ENCODE data around the gene PCID2.

Gene PCID2

DNA sequence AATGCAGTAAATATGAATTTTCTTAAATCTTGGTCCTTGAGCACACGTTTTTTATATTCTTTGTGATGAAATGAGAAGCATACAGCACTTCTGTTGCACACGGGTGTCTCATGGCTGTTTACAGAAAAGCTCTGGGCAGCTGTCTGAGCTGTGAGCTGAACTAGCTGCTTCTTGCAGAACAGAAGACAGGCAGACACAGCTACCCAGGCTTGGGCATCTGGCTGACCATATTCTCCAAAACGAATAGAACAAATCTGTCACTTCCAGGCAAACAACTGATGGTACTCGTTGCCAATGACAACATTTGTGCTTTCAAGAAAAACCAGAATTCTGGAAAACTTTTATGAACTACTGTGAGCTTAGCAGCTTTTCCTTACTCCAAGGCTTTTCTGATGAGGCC lies 16.2 kb downstream of the PCID2 start:
- DNase-seq (ENCODE audit: low spot score), result no peak
- in situ Hi-C loops (cut with MboI; ENCODE audit: low pct_unique_long_range_greater_than_20kb, low sequenced_read_pairs, unreplicated experiment), result no loop called here
- TF ChIP-seq CTCF (IDR thresholded peaks at IDR 0.05; ENCODE audit: extremely low read depth, insufficient read depth, missing control alignments), result no peak

- DNase-seq (ENCODE audit: low spot score), result no peak
- TF ChIP-seq CTCF (IDR thresholded peaks at IDR 0.05; ENCODE audit: extremely low read depth, insufficient read depth, missing control alignments), result no peak
- in situ Hi-C loops (cut with MboI; ENCODE audit: low pct_unique_long_range_greater_than_20kb, low sequenced_read_pairs, unreplicated experiment), result no loop called here
Observed at GRCh38 chr13:113190181-113190580, 18.3 kb downstream of the PCID2 start.

DNA sequence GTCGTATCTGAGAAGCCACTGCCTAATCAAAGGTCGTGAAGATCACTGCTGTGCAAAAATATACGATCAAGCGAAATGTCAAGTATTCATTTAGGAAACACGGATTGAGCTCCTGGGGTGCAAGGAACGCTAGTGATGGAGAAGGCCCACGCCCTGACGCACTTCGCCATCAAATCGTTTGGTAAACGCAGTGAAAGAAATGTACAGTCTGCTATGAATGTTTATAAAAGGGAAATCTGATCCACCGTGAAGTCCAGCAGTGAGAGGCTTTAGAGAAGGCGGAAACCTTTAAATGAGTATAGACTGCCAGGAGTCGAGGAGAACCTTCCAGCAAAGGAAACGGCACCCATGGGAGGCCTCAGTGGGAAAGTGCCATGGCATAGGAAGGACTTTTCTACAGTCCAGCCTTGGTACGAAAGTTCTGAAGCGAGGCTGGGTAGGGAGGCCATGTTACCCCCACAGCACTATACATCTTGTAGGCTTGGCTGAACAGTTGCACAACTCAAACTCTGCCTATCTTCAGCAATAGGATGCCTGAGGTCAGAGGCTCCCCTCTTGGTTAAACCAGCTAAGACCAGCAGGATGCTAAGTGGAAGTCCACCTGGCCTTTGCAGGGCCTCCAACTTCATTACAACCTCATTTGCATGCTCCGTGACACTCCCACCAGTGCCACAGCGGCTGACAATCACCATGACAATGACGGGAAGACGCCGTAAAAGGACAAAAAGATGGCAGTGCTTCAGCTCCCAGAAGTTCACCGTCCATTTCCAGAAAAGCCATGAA lies 20.4 kb downstream of the PCID2 start:
- no peak for TF ChIP-seq CTCF (IDR thresholded peaks at IDR 0.05; ENCODE audit: extremely low read depth, insufficient read depth, missing control alignments)
- no peak for DNase-seq (ENCODE audit: low spot score)
- in situ Hi-C loops (cut with MboI; ENCODE audit: low pct_unique_long_range_greater_than_20kb, low sequenced_read_pairs, unreplicated experiment), result no loop called here

GRCh38 chr13:113187263-113187669 lies 21.2 kb downstream of the PCID2 start:
- in situ Hi-C loops (cut with MboI; ENCODE audit: low pct_unique_long_range_greater_than_20kb, low sequenced_read_pairs, unreplicated experiment), result no loop called here
- no peak for TF ChIP-seq CTCF (IDR thresholded peaks at IDR 0.05; ENCODE audit: extremely low read depth, insufficient read depth, missing control alignments)
- DNase-seq (ENCODE audit: low spot score), result no peak

DNA sequence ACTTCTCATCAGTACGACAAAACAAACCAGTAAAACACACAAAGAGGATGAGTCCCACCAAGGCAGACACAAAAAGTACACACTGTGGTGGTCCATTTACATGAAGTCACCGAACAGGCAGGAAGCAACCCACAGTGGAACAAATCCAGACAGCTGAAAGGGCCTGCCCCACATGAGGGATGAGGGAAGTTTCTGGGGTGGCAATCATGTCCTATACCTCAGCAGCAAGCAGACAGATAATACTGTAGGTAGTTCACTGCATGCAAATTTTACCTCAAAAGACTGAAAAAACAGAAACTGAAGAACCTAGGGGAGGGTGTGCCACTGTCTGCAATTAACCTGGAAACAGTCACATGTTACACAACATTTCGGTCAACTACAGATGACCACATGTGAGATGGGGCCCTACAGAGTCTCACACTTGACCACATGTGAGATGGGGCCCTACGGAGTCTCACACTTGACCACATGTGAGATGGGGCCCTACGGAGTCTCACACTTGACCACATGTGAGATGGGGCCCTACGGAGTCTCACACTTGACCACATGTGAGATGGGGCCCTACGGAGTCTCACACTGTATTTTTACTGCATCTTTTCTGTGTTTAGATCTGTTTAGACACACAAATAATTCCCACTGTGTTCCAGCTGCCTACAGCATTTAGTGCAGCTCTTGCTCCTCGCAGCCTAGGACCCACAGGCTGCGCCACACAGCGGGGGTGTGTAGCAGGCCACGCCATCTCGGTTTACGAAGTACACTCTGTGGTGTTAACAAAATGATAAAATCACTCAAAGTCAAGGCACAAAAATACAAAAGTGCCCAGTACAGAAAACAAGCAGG lies 22.2 kb downstream of the PCID2 start:
- in situ Hi-C loops (cut with MboI; ENCODE audit: low pct_unique_long_range_greater_than_20kb, low sequenced_read_pairs, unreplicated experiment), result no loop called here
- DNase-seq (ENCODE audit: low spot score), result peak; percentile 86
- no peak for TF ChIP-seq CTCF (IDR thresholded peaks at IDR 0.05; ENCODE audit: extremely low read depth, insufficient read depth, missing control alignments)

DNA sequence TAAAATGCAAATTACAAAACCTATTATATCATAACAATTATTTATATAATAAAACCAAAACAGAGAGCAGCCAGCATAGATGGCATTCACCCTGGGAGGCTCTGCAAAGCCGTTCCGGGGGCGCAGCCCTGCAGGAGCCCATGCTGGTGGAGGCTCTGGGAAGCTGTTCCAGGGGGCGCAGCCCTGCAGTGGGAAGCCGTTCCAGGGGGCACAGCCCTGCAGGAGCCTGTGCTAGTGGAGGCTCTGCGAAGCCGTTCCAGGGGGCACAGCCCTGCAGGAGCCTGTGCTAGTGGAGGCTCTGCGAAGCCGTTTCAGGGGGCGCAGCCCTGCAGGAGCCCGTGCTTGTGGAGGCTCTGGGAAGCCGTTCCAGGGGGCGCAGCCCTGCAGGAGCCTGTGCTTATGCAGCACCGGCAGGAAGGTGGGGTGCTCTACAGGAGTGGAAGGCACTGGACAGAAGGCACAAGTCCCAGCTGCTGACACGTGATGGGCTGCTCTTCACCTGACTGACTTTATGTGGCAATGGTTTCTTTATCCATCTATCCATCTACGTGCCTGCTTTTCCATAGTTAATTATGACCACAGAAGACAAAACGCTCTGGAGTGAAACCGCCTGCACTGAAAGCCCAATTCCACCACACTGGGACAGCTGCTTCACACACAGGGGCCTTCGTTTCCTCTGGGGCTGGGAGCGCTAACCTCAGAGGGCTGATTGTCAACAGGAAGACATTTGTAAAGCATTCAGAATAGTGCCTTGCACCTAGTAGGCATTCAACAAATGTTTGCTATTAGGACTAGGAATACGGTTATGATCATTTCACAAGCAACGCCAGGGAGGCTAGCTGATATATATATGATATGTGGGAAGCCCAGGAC lies 23.7 kb downstream of the PCID2 start:
- in situ Hi-C loops (cut with MboI; ENCODE audit: low pct_unique_long_range_greater_than_20kb, low sequenced_read_pairs, unreplicated experiment), result no loop called here
- no peak for DNase-seq (ENCODE audit: low spot score)
- TF ChIP-seq CTCF (IDR thresholded peaks at IDR 0.05; ENCODE audit: extremely low read depth, insufficient read depth, missing control alignments), result no peak
